ENCODE results near the gene SPATA6.
A peak's percentile ranks its signal among the peaks of the same experiment; 100 is the strongest.

Gene SPATA6

DNA sequence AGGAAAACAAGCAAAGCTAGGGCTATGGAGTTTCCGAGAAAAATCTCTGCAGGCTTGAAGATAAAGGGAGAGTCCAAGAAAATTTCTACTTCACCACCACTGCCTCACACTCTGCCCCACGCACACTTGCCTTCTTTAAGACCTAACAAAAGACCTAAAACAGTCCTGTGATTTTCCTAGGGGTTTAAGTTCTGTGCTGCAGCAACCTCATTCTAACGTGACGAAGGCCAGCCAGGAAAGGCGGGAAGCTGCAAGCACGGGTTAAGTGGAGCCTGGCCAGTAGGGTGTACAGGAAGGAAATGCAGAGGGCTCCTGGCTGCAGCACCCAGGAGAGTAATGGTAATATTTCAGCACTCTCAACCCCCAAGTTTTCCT is 1.5 kb downstream of the SPATA6 start:
- Mint-ChIP-seq H3K27ac (peak overlapping the region; percentile 95 to 99 (median 97)), H3K4me3 (peak overlapping the region; percentile 94 to 97 (median 95)), H3K36me3 (ENCODE audit: low read depth) (peaks cover 6% of the 10 kb centered on the region), H3K4me1 (peaks cover 41% of the 10 kb centered on the region), H3K27me3 (ENCODE audit: low read depth) (peaks cover 4% of the 10 kb centered on the region), H3K9me3 (peaks cover 5% of the 10 kb centered on the region)
- TF ChIP-seq, protein P1, sequence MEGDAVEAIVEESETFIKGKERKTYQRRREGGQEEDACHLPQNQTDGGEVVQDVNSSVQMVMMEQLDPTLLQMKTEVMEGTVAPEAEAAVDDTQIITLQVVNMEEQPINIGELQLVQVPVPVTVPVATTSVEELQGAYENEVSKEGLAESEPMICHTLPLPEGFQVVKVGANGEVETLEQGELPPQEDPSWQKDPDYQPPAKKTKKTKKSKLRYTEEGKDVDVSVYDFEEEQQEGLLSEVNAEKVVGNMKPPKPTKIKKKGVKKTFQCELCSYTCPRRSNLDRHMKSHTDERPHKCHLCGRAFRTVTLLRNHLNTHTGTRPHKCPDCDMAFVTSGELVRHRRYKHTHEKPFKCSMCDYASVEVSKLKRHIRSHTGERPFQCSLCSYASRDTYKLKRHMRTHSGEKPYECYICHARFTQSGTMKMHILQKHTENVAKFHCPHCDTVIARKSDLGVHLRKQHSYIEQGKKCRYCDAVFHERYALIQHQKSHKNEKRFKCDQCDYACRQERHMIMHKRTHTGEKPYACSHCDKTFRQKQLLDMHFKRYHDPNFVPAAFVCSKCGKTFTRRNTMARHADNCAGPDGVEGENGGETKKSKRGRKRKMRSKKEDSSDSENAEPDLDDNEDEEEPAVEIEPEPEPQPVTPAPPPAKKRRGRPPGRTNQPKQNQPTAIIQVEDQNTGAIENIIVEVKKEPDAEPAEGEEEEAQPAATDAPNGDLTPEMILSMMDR (IDR thresholded peaks at IDR 0.05; ENCODE audit: unreplicated experiment in 3 of 3), result no peak

DNA sequence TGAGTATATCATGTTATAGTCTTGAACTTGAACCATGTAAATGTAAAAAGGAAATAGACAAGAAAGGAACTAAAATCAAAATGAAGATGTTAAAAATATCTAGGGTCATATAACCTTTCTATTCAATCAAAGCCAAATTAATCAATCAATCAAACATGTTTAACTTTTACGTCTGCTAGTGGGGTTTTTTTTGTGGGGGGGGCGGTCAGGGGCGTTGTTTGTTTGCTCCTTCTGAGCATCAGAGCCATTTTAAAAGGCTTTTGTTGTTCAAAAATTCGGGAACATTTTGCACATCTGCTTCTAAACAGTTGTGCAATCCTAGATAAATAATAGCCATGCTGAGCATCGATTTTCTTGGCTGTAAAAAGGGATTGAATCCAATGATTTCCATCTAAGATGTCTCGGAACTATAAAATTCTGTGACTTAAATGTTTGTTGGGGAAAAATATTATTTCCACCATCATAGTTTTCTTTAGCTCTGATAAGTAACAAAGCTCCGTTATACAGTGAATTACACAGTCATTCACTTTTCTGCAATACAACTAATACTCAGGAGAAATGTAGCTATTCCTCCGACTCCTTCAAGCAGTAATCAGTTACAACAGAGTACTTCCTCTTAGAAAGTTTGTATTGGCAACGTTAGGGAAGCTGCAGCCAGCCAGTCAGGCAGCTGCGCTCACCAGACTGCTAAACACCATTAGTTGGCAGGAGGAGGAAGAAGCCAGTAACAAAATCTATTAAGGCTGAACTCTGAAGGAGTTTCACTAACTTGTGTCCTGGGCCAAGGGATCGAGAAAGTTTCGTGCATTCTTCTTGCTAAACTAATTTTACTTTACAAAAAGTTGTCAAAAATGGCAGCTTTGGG is 2.2 kb downstream of the SPATA6 start:
- Mint-ChIP-seq H3K36me3 (ENCODE audit: low read depth) (peaks cover 6% of the 10 kb centered on the region), H3K9me3 (peaks cover 3% of the 10 kb centered on the region), H3K4me3 (peak overlapping the region; percentile 94 to 97 (median 95)), H3K27me3 (ENCODE audit: low read depth) (peaks cover 4% of the 10 kb centered on the region), H3K4me1 (peaks cover 41% of the 10 kb centered on the region), H3K27ac (peak overlapping the region; percentile 95 to 99 (median 97))
- TF ChIP-seq, protein P1 (IDR thresholded peaks at IDR 0.05; ENCODE audit: unreplicated experiment in 3 of 3), result no peak

DNA sequence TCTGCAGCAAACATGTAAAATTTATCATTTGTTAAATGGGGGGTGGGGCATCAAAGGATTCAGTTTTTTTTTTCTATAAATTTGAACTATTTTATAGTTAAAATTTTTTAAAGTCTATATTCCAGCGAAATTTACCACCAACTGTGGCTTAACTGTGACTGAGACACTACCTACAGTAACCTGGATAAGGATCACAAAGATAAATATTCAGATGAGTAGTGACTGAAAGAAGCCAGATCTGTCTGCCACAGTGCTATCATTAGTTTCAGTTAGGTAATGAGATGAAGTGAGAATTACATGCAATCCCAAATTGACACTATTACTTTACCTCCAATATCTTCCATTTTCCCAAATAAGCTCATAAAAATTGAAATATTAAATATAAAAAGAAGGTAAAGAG is 5.4 kb downstream of the SPATA6 start:
- H3K36me3 Mint-ChIP-seq (ENCODE audit: low read depth), result peaks cover 6% of the 10 kb centered on the region
- H3K27me3 Mint-ChIP-seq (ENCODE audit: low read depth), result no peaks in the 10 kb centered on the region
- TF ChIP-seq, protein P1 (IDR thresholded peaks at IDR 0.05; ENCODE audit: unreplicated experiment in 3 of 3), result no peak
- H3K27ac Mint-ChIP-seq, result no peak overlapping the region
- H3K4me3 Mint-ChIP-seq, result no peak overlapping the region
- peaks cover 32% of the 10 kb centered on the region for H3K4me1 Mint-ChIP-seq
- no peaks in the 10 kb centered on the region for H3K9me3 Mint-ChIP-seq

DNA sequence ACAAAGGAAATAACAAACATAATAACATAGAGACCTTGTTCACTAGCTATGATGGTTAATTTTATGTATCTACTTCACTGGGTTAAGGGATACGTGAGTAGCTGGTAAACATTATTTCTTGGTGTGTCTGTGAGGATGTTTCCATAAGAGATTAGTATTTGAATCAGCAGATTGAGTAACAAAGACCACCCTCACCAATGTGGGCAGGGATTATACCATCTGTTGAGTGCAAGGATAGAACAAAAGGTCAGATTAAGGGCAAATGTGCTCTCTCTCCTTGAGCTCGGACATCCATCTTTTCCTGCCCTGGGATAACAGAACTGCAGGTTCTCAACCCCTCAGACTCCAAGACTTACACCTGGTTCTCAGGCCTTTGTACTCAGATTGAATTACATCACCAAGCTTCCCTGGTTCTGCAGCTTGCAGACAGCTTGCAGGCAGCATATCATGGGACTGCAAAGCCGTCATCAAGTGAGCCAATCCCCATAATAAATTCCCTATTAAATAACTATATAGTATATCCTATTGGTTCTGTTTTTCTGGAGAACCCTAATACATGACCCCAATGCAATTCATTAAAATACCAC is 9.2 kb downstream of the SPATA6 start:
- Mint-ChIP-seq H3K36me3 (ENCODE audit: low read depth) (peaks cover 3% of the 10 kb centered on the region), H3K4me1 (peaks cover 11% of the 10 kb centered on the region), H3K4me3 (no peak overlapping the region), H3K27ac (no peak overlapping the region), H3K9me3 (peaks cover 4% of the 10 kb centered on the region), H3K27me3 (ENCODE audit: low read depth) (no peaks in the 10 kb centered on the region)
- TF ChIP-seq, protein P1 (IDR thresholded peaks at IDR 0.05; ENCODE audit: unreplicated experiment in 3 of 3), result no peak

DNA sequence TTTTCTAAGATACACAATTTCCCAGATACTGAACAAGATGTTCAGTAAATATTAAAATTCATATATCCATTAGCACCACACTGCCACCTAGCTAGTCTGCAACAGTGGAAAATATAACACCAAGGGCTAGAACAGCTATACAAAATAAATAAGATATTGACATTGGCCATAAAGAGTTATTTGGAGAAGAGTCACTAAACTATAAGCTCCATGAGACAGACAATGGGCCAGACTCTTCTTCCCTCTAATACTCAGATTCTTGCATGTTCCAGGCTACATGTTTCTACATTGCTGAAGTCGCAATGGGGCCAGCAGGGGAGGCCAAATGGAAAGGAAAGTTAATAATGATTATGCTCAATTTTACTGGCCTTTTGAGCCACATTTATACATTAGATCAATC is 21.5 kb downstream of the SPATA6 start:
- Mint-ChIP-seq H3K9me3 (no peaks in the 10 kb centered on the region), H3K4me3 (no peak overlapping the region), H3K27ac (no peak overlapping the region), H3K36me3 (ENCODE audit: low read depth) (peaks cover 28% of the 10 kb centered on the region), H3K4me1 (no peaks in the 10 kb centered on the region), H3K27me3 (ENCODE audit: low read depth) (no peaks in the 10 kb centered on the region)
- TF ChIP-seq, protein P1 (IDR thresholded peaks at IDR 0.05; ENCODE audit: unreplicated experiment in 3 of 3), result peak in 2 of 3 experiments; percentile 17 to 32

Data from nephron (organoid).